Vagina (tissue), 2 donors: Measurements from ENCODE around the gene TENM4.

Source experiments
- POLR2A ChIP-seq, 2 donors: fragments of 450-650 bp; IDR thresholded peaks; one replicate each; pipeline ENCODE4 v1.6.1; 2017; ENCODE audit warnings: antibody characterized with exemption in 2 of 2, mild to moderate bottlenecking in 2 of 2, moderate library complexity in 2 of 2
- TF ChIP-seq, protein P1 (sequence below), 3 experiments: fragments of 450-650 bp in 2 of 3; fragments of 200-600 bp in 1 of 3; sonication (generic) in 1 of 3; IDR thresholded peaks; one replicate each; pipeline ENCODE4 v1.5.1; 2017 to 2019; ENCODE audit warnings: antibody characterized with exemption in 3 of 3, mild to moderate bottlenecking in 2 of 3, moderate library complexity in 2 of 3

DNA sequence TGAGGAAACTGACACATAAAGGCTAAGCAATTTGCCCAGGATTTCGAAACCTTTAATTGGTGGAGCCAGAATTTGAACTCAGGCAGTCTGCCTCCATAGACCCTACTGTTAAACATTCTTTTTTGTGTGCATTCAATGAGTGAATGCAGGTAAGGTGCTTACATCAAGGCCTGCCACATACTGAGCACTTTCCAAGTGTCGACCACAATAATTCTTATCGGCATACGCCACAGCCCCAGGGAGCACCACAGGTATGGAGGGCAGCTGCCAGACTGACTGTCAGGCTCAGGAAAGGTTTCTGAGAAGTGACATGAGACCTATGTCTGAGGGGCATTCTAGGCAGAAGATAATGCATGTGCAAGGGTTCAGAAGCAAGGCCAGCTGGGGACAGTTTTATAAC lies 531.4 kb downstream of the TENM4 start:
- TF ChIP-seq POLR2A (IDR thresholded peaks at IDR 0.05), result no peak
- TF ChIP-seq, protein P1, sequence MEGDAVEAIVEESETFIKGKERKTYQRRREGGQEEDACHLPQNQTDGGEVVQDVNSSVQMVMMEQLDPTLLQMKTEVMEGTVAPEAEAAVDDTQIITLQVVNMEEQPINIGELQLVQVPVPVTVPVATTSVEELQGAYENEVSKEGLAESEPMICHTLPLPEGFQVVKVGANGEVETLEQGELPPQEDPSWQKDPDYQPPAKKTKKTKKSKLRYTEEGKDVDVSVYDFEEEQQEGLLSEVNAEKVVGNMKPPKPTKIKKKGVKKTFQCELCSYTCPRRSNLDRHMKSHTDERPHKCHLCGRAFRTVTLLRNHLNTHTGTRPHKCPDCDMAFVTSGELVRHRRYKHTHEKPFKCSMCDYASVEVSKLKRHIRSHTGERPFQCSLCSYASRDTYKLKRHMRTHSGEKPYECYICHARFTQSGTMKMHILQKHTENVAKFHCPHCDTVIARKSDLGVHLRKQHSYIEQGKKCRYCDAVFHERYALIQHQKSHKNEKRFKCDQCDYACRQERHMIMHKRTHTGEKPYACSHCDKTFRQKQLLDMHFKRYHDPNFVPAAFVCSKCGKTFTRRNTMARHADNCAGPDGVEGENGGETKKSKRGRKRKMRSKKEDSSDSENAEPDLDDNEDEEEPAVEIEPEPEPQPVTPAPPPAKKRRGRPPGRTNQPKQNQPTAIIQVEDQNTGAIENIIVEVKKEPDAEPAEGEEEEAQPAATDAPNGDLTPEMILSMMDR (IDR thresholded peaks at IDR 0.05), result no peak
